Gastrocnemius medialis (tissue), 4 donors: Measurements from ENCODE around the gene TRMT112.

Experiments
- POLR2A ChIP-seq, 2 donors: fragments of 450-650 bp; IDR thresholded peaks; one replicate each; pipeline ENCODE4 v1.6.1; 2017; ENCODE audit warnings: antibody characterized with exemption in 2 of 2, mild to moderate bottlenecking in 2 of 2, moderate library complexity in 2 of 2
- TF ChIP-seq, protein P1 (sequence below), 5 experiments: fragments of 450-650 bp in 3 of 5; fragments of 200-600 bp in 2 of 5; sonication (generic) in 2 of 5; IDR thresholded peaks in 4 of 5; conservative IDR thresholded peaks in 1 of 5; 1 replicate in 4 of 5; 2 replicates in 1 of 5; pipeline ENCODE4 v1.5.1; 2016 to 2019; ENCODE audit warnings: antibody characterized with exemption in 5 of 5, mild to moderate bottlenecking in 3 of 5, moderate library complexity in 3 of 5

DNA sequence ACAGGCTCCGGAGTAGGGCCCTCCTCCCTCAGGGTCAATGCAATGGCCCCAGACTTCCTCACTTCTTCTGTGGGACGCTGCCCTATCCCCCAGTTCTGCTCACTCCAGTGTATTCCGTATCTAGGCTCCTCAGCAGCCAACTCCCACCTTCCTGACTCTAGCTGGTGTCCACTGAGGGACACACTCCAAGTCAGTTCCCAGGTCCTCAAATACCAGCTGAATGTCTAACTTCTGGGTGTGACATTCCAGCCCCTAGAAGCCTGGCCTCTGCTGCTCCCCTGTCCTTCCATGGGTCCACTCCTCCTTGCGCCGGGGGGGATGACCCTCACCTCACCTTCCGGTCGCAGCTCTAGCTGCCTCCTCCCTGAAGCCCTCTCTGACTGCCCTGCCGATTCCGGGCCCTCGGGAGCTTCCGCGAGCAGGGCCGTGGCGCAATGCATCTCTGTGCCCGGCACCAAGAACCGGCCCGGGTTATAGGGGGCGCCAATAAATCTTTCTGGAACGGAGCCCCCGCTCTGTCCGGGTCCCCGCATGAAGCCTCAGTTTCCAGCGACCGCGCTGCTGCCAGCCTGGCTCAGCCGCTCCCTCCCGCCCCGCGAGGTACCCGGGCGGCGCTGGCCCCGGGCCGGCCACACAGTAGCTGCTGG, 48.3 kb downstream of the TRMT112 start:
- TF ChIP-seq, protein P1, sequence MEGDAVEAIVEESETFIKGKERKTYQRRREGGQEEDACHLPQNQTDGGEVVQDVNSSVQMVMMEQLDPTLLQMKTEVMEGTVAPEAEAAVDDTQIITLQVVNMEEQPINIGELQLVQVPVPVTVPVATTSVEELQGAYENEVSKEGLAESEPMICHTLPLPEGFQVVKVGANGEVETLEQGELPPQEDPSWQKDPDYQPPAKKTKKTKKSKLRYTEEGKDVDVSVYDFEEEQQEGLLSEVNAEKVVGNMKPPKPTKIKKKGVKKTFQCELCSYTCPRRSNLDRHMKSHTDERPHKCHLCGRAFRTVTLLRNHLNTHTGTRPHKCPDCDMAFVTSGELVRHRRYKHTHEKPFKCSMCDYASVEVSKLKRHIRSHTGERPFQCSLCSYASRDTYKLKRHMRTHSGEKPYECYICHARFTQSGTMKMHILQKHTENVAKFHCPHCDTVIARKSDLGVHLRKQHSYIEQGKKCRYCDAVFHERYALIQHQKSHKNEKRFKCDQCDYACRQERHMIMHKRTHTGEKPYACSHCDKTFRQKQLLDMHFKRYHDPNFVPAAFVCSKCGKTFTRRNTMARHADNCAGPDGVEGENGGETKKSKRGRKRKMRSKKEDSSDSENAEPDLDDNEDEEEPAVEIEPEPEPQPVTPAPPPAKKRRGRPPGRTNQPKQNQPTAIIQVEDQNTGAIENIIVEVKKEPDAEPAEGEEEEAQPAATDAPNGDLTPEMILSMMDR (IDR thresholded peaks at IDR 0.05 in 4 of 5, conservative IDR thresholded peaks at IDR 0.05 in 1 of 5) = no peak
- no peak for TF ChIP-seq POLR2A (IDR thresholded peaks at IDR 0.05)
